AG04449 (cell line): Measurements from ENCODE around the gene PCP2.

Source experiments
- CTCF ChIA-PET: fragments of 350-600 bp; formaldehyde crosslinking; extraction: SDS; loops from one replicate; lab custom pipeline; 2021; ENCODE audit warnings: antibody characterized with exemption; lab: Yijun Ruan, JAX
- POLR2A ChIA-PET: fragments of 400-600, 350-600 bp; formaldehyde crosslinking; extraction: SDS; loops from one replicate; lab custom pipeline; 2020; ENCODE audit warnings: antibody characterized with exemption, inconsistent platforms; lab: Yijun Ruan, JAX
- DNase-seq: peaks from one replicate; pipeline ENCODE4 v3.0.0-alpha.2; 2010; ENCODE audit warnings: low read depth, low spot score
- H3K4me3 ChIP-seq: 2 replicates; pipeline ENCODE4 v1.5.1; 2011; ENCODE audit warnings: low read depth, mild to moderate bottlenecking, control low read depth, low read length
- CTCF ChIP-seq: IDR thresholded peaks from one replicate; pipeline ENCODE4 v1.5.1; 2011; ENCODE audit warnings: mild to moderate bottlenecking, moderate library complexity, low read length, control low read depth, inconsistent platforms; ENCODE audit not compliant: insufficient read depth; ENCODE audit errors: missing control alignments

PCP2 gene

GRCh38 chr19:7655581-7655980, 22.1 kb upstream of the PCP2 start:
- no peak overlapping the region for H3K4me3 ChIP-seq
- TF ChIP-seq CTCF, result no peak
- no peak for DNase-seq
- ChIA-PET CTCF (interaction anchor here (1.0 to 5.9 kb wide), 3 partner anchors 20 to 144 kb away, joined by 3 to 47 read pairs (median 12); partner anchors contain the start of gene TRAPPC5), POLR2A (no interaction called here)

- CTCF ChIA-PET, result interaction anchor here (1.1 to 7.3 kb wide), 5 partner anchors 16 to 300 kb away, joined by 3 to 65 read pairs (median 33); partner anchors contain the start of genes RETN and TRAPPC5
- POLR2A ChIA-PET, result no interaction called here
- H3K4me3 ChIP-seq, result no peak overlapping the region
- DNase-seq, result no peak
- TF ChIP-seq CTCF, result no peak
Measured at GRCh38 chr19:7654401-7654800, 20.9 kb upstream of the PCP2 start.

- DNase-seq, result no peak
- ChIA-PET POLR2A (no interaction called here), CTCF (interaction anchor here (0.7 to 7.3 kb wide), 21 partner anchors 9 to 298 kb away, joined by 3 to 65 read pairs (median 6); partner anchors contain the start of genes MCEMP1, PCP2, PET100 and RETN)
- H3K4me3 ChIP-seq, result peak overlapping the region; percentile 26
- peak; percentile 90 for TF ChIP-seq CTCF
Measured at GRCh38 chr19:7652061-7652641, 18.6 kb upstream of the PCP2 start.

GRCh38 chr19:7650148-7650547, 16.6 kb upstream of the PCP2 start:
- POLR2A ChIA-PET, result no interaction called here
- H3K4me3 ChIP-seq, result no peak overlapping the region
- CTCF ChIA-PET, result interaction anchor here (2.1 to 7.3 kb wide), 5 partner anchors 8 to 150 kb away, joined by 12 to 65 read pairs (median 22); partner anchors contain the start of gene TRAPPC5
- no peak for TF ChIP-seq CTCF
- DNase-seq, result no peak

DNA sequence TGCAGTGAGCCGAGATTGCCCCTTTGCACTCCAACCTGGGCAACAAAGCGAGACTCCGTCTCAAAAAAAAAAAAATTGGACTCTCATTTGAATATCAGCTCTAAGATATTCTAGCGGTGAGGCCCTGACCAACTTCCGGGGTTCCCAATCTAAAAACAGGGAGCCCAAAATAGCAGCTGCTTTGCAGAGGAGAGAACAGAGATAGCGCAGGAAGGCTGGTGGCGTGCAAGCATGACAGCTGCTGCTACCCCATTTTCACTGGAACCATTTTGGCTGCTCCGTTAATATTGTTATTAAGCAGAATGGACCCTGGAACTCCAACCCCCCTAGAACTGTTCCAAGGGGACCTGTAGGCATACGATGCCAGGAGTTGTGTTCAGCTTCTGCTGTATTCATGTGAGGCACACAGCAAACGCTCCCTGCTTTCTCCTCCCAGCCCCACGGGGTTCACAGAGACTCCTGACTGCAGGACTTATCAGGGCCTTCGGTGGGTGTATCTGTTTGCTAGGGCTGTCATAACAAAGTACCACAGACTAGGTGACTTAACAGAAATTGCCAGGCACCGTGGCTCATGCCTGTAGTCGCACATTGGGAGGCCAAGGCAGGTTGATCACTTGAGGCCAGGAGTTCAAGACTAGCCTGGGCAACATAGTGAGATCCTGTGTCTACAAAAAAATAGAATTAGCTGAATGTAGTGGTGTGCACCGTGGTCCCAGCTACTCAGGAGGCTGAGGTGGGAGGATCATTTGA, 14.9 kb upstream of the PCP2 start:
- DNase-seq, result no peak
- TF ChIP-seq CTCF, result no peak
- H3K4me3 ChIP-seq, result no peak overlapping the region
- CTCF ChIA-PET, result interaction anchor here (0.8 to 7.3 kb wide), 3 partner anchors 6 to 152 kb away, joined by 5 to 65 read pairs (median 18); partner anchors contain the start of gene TRAPPC5
- POLR2A ChIA-PET, result no interaction called here

DNA sequence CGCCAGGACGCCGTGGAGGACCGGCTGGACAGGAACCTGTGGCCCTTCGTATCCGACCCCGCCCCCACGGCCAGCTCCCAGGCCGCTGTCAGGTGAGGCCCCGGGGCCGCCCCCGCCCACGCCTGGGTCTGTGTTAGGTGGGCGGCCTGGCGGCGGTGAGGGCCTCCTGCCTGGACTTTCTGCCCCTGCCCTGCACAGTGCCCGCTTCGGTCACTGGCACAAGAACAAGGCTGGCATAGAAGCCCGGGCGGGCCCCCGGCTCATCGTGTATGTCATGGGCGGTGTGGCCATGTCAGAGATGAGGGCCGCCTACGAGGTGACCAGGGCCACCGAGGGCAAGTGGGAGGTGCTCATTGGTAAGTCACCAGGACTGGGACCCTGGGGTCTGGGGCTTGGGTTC, 13.6 kb upstream of the PCP2 start:
- H3K4me3 ChIP-seq, result no peak overlapping the region
- no peak for TF ChIP-seq CTCF
- no peak for DNase-seq
- ChIA-PET CTCF (no interaction called here), POLR2A (no interaction called here)
